Measurements from ENCODE around the gene FLNB.

GRCh38 chr3:58013973-58014649 lies 5.9 kb downstream of the FLNB start:
- TF ChIP-seq POLR2A (IDR thresholded peaks at IDR 0.05; ENCODE audit: insufficient read depth in 1 of 2, low read depth in 2 of 2, low read length in 2 of 2) (no peak), SYNCRIP (IDR thresholded peaks at IDR 0.05; ENCODE audit: insufficient read depth, low read depth, low read length) (no peak), PAWR (CRISPR knock-in tag; IDR thresholded peaks at IDR 0.05; ENCODE audit: borderline replicate concordance) (no peak), ZNF3 (CRISPR knock-in tag; IDR thresholded peaks at IDR 0.05) (no peak), HMGXB4 (CRISPR knock-in tag; IDR thresholded peaks at IDR 0.05; ENCODE audit: borderline replicate concordance in 1 of 2, low read depth in 1 of 2) (no peak), CTCF (CRISPR knock-in tag; IDR thresholded peaks at IDR 0.05) (no peak), RNF2 (conservative IDR thresholded peaks at IDR 0.05; ENCODE audit: low read depth) (no peak), FOXO1 (CRISPR knock-in tag; IDR thresholded peaks at IDR 0.05) (no peak)
